ENCODE results near the gene GLI2. TPM values are rescaled to one million over a fixed set of nuclear protein-coding genes. Genes with fewer than 3 reads are reported as not detected.

GLI2 gene
- total and polyA plus RNA-seq, 2 donors (not counting 1 experiment from before 2014, with no cell fraction given), result not detected

- Mint-ChIP-seq H3K4me3 (no peak overlapping the region), H3K9me3 (ENCODE audit: insufficient read depth) (no peaks in the 10 kb centered on the region), H3K4me1 (no peaks in the 10 kb centered on the region), H3K27me3 (no peaks in the 10 kb centered on the region), H3K27ac (no peak overlapping the region)
- Histone ChIP-seq H3K9ac (ENCODE audit: low read length) (no peak overlapping the region), H3K9me3 (ENCODE audit: control extremely low read depth in 1 of 3, control insufficient read depth in 2 of 3, insufficient read depth in 1 of 3, low read length in 2 of 3) (peaks cover 0 to 5% (median 0%) of the 10 kb centered on the region in 3 donors), H3K27ac (ENCODE audit: low read length in 2 of 2) (no peak overlapping the region), H3K27me3 (replicated peaks in 1 of 4; ENCODE audit: control extremely low read depth in 1 of 4, control insufficient read depth in 3 of 4, insufficient read depth in 4 of 4, low read length in 3 of 4) (no peaks in the 10 kb centered on the region), H4K20me1 (ENCODE audit: control insufficient read depth, insufficient read depth, low read length, poor library complexity, severe bottlenecking) (no peaks in the 10 kb centered on the region), H3K4me1 (ENCODE audit: control insufficient read depth in 2 of 2, insufficient read depth in 2 of 2, low read length in 2 of 2) (no peaks in the 10 kb centered on the region), H2AFZ (ENCODE audit: insufficient read depth, low read depth, low read length, poor library complexity, severe bottlenecking) (no peak overlapping the region), H3K79me2 (ENCODE audit: control insufficient read depth, insufficient read depth, low read length) (no peaks in the 10 kb centered on the region), H3K4me3 (ENCODE audit: control extremely low read depth in 1 of 5, extremely low read depth in 1 of 5, insufficient read depth in 1 of 5, low read depth in 2 of 5, low read length in 4 of 5) (no peak overlapping the region), H3K36me3 (replicated peaks in 1 of 2; ENCODE audit: control extremely low read depth in 1 of 2, control insufficient read depth in 1 of 2, extremely low read depth in 1 of 2, insufficient read depth in 2 of 2, low read length in 1 of 2) (no peaks in the 10 kb centered on the region), H3K4me2 (replicated peaks; ENCODE audit: low read depth, low read length, poor library complexity, severe bottlenecking) (no peak overlapping the region)
- 77% methylated on average over 5 of the region's 5 CpGs for WGBS (ENCODE audit: insufficient coverage)
- CTCF ChIA-PET, result no interaction called here
- ATAC-seq (ENCODE audit: low read depth), result no peak
- no peak for TF ChIP-seq EZH2 (IDR thresholded peaks at IDR 0.05; ENCODE audit: borderline replicate concordance, insufficient read depth, low read depth, low read length, poor library complexity, severe bottlenecking)
- TF ChIP-seq CTCF (IDR thresholded peaks at IDR 0.05), result no peak
- POLR2A ChIA-PET, result no interaction called here
- DNase-seq, result no peak
- intact Hi-C loops (cut with micrococcal nuclease), result no loop called here
These were observed 36.1 kb downstream of the GLI2 start for GRCh38 chr2:120771781-120772208.

- Mint-ChIP-seq H3K4me1 (no peaks in the 10 kb centered on the region), H3K9me3 (ENCODE audit: insufficient read depth) (no peaks in the 10 kb centered on the region), H3K27me3 (no peaks in the 10 kb centered on the region), H3K27ac (no peak overlapping the region), H3K4me3 (no peak overlapping the region)
- H3K79me2 ChIP-seq (ENCODE audit: control insufficient read depth, insufficient read depth, low read length), result no peaks in the 10 kb centered on the region
- ChIA-PET CTCF (no interaction called here), POLR2A (no interaction called here)
- no peak overlapping the region for H3K27ac ChIP-seq (ENCODE audit: low read length in 2 of 2)
- H3K9me3 ChIP-seq (ENCODE audit: control extremely low read depth in 1 of 3, control insufficient read depth in 2 of 3, insufficient read depth in 1 of 3, low read length in 2 of 3), result peaks cover 0 to 5% (median 0%) of the 10 kb centered on the region in 3 donors
- H3K4me3 ChIP-seq (ENCODE audit: control extremely low read depth in 1 of 5, extremely low read depth in 1 of 5, insufficient read depth in 1 of 5, low read depth in 2 of 5, low read length in 4 of 5), result no peak overlapping the region
- no peak overlapping the region for H2AFZ ChIP-seq (ENCODE audit: insufficient read depth, low read depth, low read length, poor library complexity, severe bottlenecking)
- H4K20me1 ChIP-seq (ENCODE audit: control insufficient read depth, insufficient read depth, low read length, poor library complexity, severe bottlenecking), result no peaks in the 10 kb centered on the region
- no peak for ATAC-seq (ENCODE audit: low read depth)
- no peaks in the 10 kb centered on the region for H3K27me3 ChIP-seq (replicated peaks in 1 of 4; ENCODE audit: control extremely low read depth in 1 of 4, control insufficient read depth in 3 of 4, insufficient read depth in 4 of 4, low read length in 3 of 4)
- no peak for DNase-seq
- intact Hi-C loops (cut with micrococcal nuclease), result no loop called here
- 100% methylated on average over 2 of the region's 5 CpGs for WGBS (ENCODE audit: insufficient coverage)
- no peak overlapping the region for H3K9ac ChIP-seq (ENCODE audit: low read length)
- H3K4me1 ChIP-seq (ENCODE audit: control insufficient read depth in 2 of 2, insufficient read depth in 2 of 2, low read length in 2 of 2), result no peaks in the 10 kb centered on the region
- H3K36me3 ChIP-seq (replicated peaks in 1 of 2; ENCODE audit: control extremely low read depth in 1 of 2, control insufficient read depth in 1 of 2, extremely low read depth in 1 of 2, insufficient read depth in 2 of 2, low read length in 1 of 2), result no peaks in the 10 kb centered on the region
- no peak for TF ChIP-seq CTCF (IDR thresholded peaks at IDR 0.05)
- TF ChIP-seq EZH2 (IDR thresholded peaks at IDR 0.05; ENCODE audit: borderline replicate concordance, insufficient read depth, low read depth, low read length, poor library complexity, severe bottlenecking), result no peak
- H3K4me2 ChIP-seq (replicated peaks; ENCODE audit: low read depth, low read length, poor library complexity, severe bottlenecking), result no peak overlapping the region
These were observed 36.6 kb downstream of the GLI2 start for GRCh38 chr2:120772261-120772660.

Measured in B cell (primary cell).